Type B pancreatic cell (in vitro differentiated cells): Measurements from ENCODE around the gene COL5A1. TPM values are rescaled to one million over a fixed set of nuclear protein-coding genes. Genes with fewer than 3 reads are reported as not detected.

Experiments used
- DNase-seq: peaks from one replicate; pipeline ENCODE4 v3.0.0; 2021; ENCODE audit warnings: mixed read lengths; ENCODE audit not compliant: unreplicated experiment; ENCODE audit errors: extremely low spot score
- H3K27ac Mint-ChIP-seq: 2 replicates; pipeline ENCODE4 v1.8.0; 2021; ENCODE audit warnings: mild to moderate bottlenecking, mixed read lengths
- H3K27me3 Mint-ChIP-seq: 2 replicates; pipeline ENCODE4 v1.8.0; 2021; ENCODE audit warnings: mixed read lengths
- H3K36me3 Mint-ChIP-seq: 2 replicates; pipeline ENCODE4 v1.8.0; 2021; ENCODE audit warnings: mixed read lengths
- H3K4me1 Mint-ChIP-seq: one replicate; pipeline ENCODE4 v1.8.0; 2021; ENCODE audit warnings: mixed read lengths; ENCODE audit not compliant: unreplicated experiment
- H3K4me3 Mint-ChIP-seq: 2 replicates; pipeline ENCODE4 v1.8.0; 2021; ENCODE audit warnings: mild to moderate bottlenecking, mixed read lengths
- H3K9me3 Mint-ChIP-seq: 2 replicates; pipeline ENCODE4 v1.8.0; 2021; ENCODE audit warnings: mixed read lengths
- CTCF ChIP-seq: fragments of 200-600 bp; sonication (generic); conservative IDR thresholded peaks from 2 replicates; pipeline ENCODE4 v1.5.0; 2021; ENCODE audit warnings: antibody characterized with exemption, mild to moderate bottlenecking
- total RNA-seq: library from RNA; stranded (reverse); gene quantifications from 2 replicates; pipeline ENCODE4 v1.2.1, GENCODE V29; 2021; ENCODE audit warnings: low replicate concordance

The COL5A1 gene
- total RNA-seq, 1 donor from 2014 or later = 112 TPM

GRCh38 chr9:134753191-134753590, 111.6 kb downstream of the COL5A1 start:
- no peaks in the 10 kb centered on the region for H3K27me3 Mint-ChIP-seq

GRCh38 chr9:134755221-134755907, 113.8 kb downstream of the COL5A1 start:
- H3K36me3 Mint-ChIP-seq = no peaks in the 10 kb centered on the region
- H3K4me3 Mint-ChIP-seq = no peak overlapping the region
- TF ChIP-seq CTCF = no peak
- no peak for DNase-seq
- H3K4me1 Mint-ChIP-seq = no peaks in the 10 kb centered on the region
- no peaks in the 10 kb centered on the region for H3K9me3 Mint-ChIP-seq
- H3K27ac Mint-ChIP-seq = no peak overlapping the region
- H3K27me3 Mint-ChIP-seq = no peaks in the 10 kb centered on the region

More at GRCh38 chr9:134753191-134753590, 111.6 kb downstream of the COL5A1 start:
- TF ChIP-seq CTCF = no peak
- no peak overlapping the region for H3K4me3 Mint-ChIP-seq
- no peak for DNase-seq
- peaks cover 5% of the 10 kb centered on the region for H3K36me3 Mint-ChIP-seq
- H3K4me1 Mint-ChIP-seq = no peaks in the 10 kb centered on the region
- no peaks in the 10 kb centered on the region for H3K9me3 Mint-ChIP-seq
- H3K27ac Mint-ChIP-seq = no peak overlapping the region

- no peak overlapping the region for H3K27ac Mint-ChIP-seq
- no peak for TF ChIP-seq CTCF
- no peaks in the 10 kb centered on the region for H3K27me3 Mint-ChIP-seq
- no peak overlapping the region for H3K4me3 Mint-ChIP-seq
- DNase-seq = no peak
- no peaks in the 10 kb centered on the region for H3K36me3 Mint-ChIP-seq
- no peaks in the 10 kb centered on the region for H3K4me1 Mint-ChIP-seq
- no peaks in the 10 kb centered on the region for H3K9me3 Mint-ChIP-seq
These were observed 114.5 kb downstream of the COL5A1 start for GRCh38 chr9:134756098-134756497.

GRCh38 chr9:134757216-134757975, 115.8 kb downstream of the COL5A1 start:
- Mint-ChIP-seq H3K9me3 (no peaks in the 10 kb centered on the region), H3K4me3 (no peak overlapping the region), H3K4me1 (no peaks in the 10 kb centered on the region), H3K27me3 (no peaks in the 10 kb centered on the region), H3K27ac (no peak overlapping the region), H3K36me3 (no peaks in the 10 kb centered on the region)
- no peak for TF ChIP-seq CTCF
- no peak for DNase-seq

GRCh38 chr9:134758949-134759607, 117.5 kb downstream of the COL5A1 start:
- H3K9me3 Mint-ChIP-seq = no peaks in the 10 kb centered on the region
- no peak overlapping the region for H3K27ac Mint-ChIP-seq
- no peaks in the 10 kb centered on the region for H3K36me3 Mint-ChIP-seq
- H3K4me3 Mint-ChIP-seq = no peak overlapping the region
- no peak for DNase-seq
- peaks cover 4% of the 10 kb centered on the region for H3K27me3 Mint-ChIP-seq
- no peak for TF ChIP-seq CTCF
- no peaks in the 10 kb centered on the region for H3K4me1 Mint-ChIP-seq
